HG02870 (cell line): ENCODE results near the gene BEND7.

Experiments used
- ATAC-seq: cut with Tn5 transposase; IDR thresholded peaks from one replicate; pipeline ENCODE4 v1.9.1; 2021; ENCODE audit warnings: mild to moderate bottlenecking, moderate library complexity; ENCODE audit not compliant: unreplicated experiment

Gene BEND7

DNA sequence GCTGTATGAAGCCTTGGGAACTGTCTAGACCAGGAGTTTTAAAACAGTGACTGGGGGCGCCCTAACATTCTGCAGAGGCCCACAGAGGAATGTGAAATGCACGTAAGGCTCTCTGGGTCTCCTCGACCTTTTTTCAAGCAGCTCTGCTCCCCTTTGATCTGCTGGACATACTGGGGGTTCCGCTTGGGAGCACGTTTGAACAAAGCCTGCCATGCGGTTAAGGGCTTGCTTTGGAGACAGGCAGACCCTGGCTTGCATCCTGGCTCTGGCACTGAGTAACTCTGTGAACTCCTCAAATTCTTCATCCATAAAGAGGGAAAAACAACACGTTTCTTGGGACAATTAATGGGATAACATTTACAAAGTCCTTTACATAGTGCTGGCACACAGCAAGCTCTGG is 7.8 kb downstream of the BEND7 start:
- no peak for ATAC-seq

- ATAC-seq: no peak
These were observed 8.6 kb downstream of the BEND7 start for GRCh38 chr10:13520194-13520593.

DNA sequence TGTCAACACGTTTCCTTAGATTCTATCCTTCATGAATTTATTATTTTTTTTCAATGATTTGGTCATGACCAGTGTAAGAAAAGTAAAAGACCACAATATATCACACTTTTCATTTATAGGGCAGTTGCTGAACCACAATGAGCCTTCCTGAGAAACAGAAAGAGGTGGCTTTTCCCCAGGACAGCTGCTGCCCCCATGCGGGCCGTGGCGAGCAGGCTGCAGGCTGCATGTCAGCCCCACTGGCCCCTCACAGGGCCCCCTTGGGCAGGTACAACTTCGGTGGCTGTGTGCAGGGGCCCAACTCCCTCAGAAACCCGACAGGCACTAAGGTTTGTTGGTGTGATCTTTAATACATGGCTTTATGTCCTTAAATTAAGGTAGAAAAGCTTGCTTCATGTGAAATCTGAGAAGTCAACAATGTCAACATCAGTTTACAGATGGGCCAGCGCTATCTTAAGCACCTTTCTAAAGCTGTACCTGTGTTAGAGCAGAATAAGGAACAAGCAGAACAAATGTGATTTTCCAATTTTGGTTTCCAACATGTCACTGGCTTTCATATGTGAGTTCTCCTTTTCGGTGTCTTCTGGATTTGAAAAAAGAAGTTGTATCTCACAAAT is 10.6 kb downstream of the BEND7 start:
- no peak for ATAC-seq

DNA sequence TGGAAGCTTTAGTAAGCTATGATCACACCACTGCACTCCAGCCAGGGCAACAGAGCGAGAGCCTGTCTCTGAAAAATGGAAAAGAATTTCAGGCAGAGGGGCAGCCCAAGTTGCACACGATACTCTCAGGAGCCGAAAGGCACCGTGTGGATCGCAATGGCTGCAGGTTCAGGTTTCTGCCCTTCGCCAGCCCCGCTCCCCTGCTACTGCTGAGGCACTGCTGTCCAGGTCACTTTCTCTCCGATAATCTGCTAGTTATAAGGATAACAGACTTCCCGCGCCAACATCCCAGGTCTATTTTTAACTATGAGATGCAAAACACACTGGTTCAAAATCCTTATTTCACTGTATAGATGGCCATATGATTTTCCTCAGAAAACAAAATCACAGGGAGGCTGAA is 11.1 kb downstream of the BEND7 start:
- no peak for ATAC-seq

DNA sequence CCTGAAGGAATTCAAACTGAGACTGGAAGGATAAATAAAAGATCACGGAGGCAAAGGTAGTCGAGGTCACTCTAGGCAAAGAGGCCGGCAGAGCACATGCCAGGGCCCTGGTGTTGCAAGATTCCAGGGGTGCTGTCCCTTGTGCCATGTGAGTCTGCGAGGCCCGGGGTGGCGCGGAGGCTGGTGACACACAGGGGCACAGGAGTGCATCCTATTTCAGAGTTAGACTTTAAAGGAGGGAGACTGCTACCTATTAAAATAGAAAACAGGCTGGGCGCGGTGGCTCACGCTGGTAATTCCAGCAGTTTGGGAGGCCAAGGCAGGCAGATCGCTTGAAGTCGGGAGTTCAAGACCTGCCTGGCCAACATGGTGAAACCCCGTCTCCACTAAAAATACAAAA is 12.6 kb downstream of the BEND7 start:
- ATAC-seq: no peak

DNA sequence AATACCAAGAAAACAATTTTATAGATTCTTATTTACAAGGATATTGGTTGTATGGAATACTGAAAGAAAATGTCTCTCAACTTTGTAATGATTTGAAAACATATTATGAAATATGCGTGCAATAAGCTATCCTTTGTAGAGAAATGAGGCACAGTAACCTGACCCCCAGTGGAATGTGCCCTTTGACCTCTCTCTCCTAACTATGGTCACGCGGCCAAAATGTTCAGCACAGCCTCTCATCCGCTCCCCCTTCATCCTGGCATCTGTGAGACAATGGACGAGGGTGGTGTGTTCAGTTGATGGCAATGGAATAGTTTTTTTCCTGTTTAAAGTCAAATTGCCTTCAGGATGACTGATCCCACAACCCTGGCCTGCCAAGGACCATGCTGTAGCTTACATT is 13.3 kb downstream of the BEND7 start:
- ATAC-seq: no peak

- no peak for ATAC-seq
These were observed 14.5 kb downstream of the BEND7 start for GRCh38 chr10:13514296-13514695.

- ATAC-seq: no peak
These were observed 16.2 kb downstream of the BEND7 start for GRCh38 chr10:13512564-13512963.

GRCh38 chr10:13511409-13511808 is 17.4 kb downstream of the BEND7 start:
- no peak for ATAC-seq

DNA sequence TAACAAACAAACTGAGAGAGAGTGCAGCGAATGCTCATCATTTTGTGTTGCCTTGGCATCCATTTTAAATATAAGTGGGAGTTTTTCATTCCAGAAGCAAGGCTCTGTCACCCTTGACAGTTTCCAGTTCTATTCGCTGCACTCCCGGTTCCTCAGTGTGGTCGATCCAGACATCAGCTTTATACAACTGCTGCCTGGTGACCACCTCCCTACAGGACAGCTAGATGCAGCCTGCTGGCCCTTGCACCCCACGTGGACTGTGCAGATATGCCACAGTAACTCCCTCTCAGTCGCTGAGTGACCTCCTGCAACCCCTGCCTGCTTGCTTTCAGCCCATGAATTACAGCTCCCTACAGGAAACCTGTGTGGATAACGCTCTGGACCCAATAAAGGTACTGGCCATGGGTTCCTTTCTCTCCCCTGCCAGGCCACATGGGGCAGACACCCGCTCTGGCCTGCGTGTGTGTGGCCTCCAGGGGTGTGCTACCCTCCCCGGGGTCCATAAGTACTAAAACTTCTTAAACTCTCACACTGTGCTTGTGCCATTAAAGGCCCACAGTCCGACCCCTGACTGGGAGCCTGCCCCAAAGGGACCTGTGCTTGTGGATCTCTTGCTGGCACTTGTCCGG is 23.6 kb downstream of the BEND7 start:
- ATAC-seq: no peak

- ATAC-seq: no peak
These were observed 24.9 kb downstream of the BEND7 start for GRCh38 chr10:13503745-13504463.

DNA sequence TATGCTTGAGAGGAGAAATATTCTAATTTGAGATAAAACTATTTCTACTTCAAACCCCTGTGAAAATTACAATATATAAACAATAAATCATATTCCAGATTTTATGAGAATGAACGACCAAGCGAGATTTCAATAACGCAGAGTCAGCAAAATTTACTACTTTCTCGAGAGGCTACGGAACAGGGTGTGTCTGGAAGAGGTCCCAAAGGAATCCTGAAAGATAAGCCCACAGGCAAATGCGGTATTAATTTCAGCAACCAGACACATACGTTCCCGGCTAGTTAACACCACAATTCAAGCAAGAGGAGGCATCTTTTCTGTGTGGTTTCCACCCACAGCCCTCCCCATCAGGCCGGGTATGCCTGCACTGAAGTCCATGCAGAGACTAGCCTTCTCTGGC is 26.4 kb downstream of the BEND7 start:
- ATAC-seq: no peak

DNA sequence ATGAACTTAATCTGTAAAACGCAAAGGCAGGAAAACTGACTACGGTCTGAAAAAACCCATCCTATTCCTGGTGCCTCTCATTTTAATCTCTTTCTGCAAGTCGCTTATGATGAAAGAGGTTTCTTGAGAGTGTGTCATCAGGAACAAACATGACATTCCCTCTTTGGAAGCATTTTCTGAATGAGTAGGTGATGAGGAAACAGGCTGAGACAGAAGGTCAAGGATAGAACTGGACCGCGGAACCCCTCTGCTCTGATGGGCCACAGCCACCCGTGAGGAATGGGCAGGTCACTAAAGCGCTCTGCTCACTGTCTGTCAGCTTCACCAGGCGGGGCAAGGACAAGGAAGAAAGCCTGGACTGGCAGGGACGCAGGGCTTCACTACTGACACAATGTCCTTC is 28.6 kb downstream of the BEND7 start:
- no peak for ATAC-seq

DNA sequence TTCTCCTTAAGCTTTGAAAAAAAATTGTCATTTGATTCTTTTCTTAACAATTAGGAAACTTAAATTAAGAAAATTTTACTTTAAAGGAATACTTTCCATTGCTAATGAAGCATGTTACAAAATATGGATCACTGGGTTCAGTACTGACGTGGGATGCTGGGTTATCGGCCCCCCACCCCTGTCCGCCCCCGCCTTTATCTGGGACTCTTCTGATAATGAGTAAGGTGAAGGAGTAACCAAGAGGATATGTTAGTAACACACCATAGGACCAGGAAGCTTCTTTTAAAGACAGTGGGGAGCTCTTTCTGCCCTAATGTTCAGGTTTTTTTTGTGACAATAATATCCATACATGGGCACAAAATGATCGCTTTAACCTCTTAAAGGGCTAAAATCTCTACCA is 29.7 kb downstream of the BEND7 start:
- no peak for ATAC-seq

DNA sequence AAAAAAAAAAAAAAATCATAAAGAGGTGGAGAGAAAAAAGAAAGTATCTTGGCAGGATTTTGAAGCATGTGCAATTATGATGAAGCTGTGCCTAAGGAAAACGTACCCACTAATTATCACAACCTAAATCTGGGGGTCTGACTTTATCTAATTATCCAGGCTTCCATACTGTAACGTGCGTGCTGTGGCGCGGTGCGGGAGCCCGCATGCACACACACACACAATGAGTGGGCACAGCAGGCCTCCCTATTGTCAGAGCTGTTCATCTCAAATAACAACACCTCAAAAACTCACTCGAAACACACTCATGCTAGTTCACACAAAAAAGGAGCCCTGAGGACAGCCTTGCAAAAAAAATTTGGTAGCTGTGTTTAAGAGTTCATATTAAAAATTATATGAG is 31.9 kb downstream of the BEND7 start:
- no peak for ATAC-seq

DNA sequence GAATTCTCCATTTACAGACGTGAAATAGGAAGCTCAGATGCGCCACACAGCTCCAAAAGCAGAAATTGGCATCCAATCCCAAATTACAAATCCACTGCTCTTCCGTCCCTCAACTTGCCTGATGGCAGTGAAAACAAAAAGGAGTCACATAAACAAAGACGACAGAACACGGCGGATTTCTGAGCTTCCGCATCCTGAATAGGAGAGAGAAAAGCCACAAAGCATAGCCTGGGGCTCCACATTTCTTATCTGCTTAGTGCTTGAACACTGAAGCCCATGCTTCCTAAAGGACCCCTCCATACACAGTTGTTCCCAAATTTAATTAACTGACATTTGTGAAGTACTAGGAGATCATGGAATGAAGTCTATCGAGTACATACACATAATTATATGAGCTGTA is 32.6 kb downstream of the BEND7 start:
- ATAC-seq: no peak

- ATAC-seq: no peak
These were observed 36.2 kb downstream of the BEND7 start for GRCh38 chr10:13492493-13493180.

GRCh38 chr10:13491747-13492360 is 37.0 kb downstream of the BEND7 start:
- no peak for ATAC-seq

- ATAC-seq: no peak
These were observed 38.3 kb downstream of the BEND7 start for GRCh38 chr10:13490503-13490902.

GRCh38 chr10:13489035-13489599 is 39.7 kb downstream of the BEND7 start:
- ATAC-seq: no peak

DNA sequence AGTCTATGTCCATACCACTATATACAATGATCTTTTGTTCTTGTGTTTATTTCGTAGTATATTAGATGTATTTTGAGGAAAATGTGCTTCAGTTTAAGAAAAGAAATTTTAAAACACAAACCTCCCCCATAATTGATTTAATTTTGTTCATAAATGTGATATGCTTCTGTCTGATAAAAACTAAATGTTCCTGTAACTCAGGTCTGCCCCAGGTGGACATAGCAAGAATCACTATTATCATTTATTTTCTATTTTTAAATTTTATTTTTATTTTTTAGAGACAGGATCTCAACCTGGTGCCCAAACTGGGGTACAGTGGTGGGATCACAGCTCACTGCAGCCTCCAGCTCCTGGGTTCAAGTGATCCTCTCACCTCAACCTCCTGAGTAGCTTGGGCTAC is 43.2 kb downstream of the BEND7 start:
- ATAC-seq: no peak
